Embryonic facial prominence (tissue), 1 donor: Measurements from ENCODE around the gene ACSM3.
"Not testable (repeated sequence)": the region's sequence is repeated elsewhere in the genome, so short reads cannot be mapped to it uniquely, and the experiment has no call there.

Experiments used
- DNase-seq: peaks from one replicate; pipeline ENCODE4 v3.0.0-alpha.2; 2016; ENCODE audit errors: extremely low spot score

Gene ACSM3

DNA sequence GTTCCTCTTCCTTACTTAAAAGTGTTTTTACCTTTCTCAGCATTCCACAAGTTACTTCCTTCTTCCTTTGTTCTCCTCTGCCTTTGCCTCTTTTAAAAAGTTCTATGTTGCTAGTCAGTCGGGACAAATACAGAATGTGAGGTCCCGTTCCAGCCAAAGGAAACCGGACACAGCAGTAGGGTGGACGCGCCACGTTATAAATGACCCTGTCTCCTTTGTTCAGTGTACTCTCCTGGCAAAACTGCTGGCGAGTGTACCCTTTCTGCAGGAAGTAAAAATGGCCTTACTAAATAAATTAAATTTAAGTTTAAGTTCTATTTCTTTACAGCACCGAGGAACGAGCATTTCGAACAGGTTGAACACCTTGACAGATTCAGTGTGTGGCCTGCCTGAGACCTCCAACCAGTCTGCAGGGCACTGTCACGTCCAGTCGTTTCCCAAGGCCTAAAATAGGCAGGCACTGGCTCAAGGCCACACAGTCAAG lies 41.9 kb downstream of the ACSM3 start:
- DNase-seq = not testable (repeated sequence)

- peak; percentile 91 for DNase-seq
Observed at GRCh38 chr16:20806168-20807050, 42.6 kb downstream of the ACSM3 start, which contains the start of the genes ERI2 and REXO5. Gene ERI2, minus strand, starts transcription at chr16:20806472. Its CDS starts 42 bp downstream, at chr16:20806430. Gene REXO5, plus strand, starts transcription at chr16:20806527. Its CDS starts 427 bp downstream, at chr16:20806954.

GRCh38 chr16:20807862-20808261 lies 44.0 kb downstream of the ACSM3 start:
- DNase-seq = no peak

DNA sequence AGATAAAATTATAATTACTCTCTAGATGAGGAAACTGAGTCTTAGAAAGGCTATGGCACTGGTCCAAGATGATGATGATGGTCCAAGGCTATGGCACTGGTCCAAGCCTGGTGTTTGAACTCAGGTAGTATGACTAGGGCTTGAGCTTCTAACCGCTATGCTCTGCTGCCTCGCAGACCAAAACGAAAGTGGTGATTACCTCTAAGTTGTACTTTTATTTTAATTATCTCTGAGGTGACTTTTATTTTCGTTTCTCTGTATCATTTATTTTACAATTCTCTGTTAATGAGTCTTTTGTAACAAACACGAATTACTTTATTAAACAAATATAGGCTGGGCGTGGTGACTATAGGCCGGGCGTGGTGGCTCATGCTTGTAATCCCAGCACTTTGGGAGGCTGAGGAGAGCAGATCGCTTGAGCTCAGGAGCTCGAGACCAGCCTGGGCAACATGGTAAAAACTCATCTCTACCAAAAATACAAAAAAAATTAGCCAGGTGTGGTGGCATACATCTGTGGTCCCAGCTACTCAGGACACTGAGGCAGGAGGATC lies 48.1 kb downstream of the ACSM3 start:
- DNase-seq = no peak

- no peak for DNase-seq
Observed at GRCh38 chr16:20812510-20812909, 48.7 kb downstream of the ACSM3 start.

DNA sequence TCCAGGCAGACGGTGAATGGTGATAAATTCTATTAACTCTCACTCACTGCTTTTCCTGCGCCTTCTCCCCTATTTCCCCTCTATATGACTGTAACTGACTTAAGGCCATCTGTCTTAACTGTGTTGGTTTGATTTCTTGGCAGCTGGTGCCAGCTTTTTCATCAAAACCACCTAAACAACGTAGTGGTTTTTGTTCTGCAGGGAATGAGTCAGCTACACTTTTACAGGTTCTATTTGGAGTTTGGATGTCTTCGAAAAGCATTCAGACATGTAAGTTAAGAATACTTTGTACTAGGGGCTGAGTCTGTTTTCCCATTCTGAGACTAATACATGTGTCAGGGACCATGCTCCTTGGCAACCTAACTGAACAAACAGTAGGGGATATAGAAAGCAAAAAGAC lies 51.0 kb downstream of the ACSM3 start:
- DNase-seq = no peak

GRCh38 chr16:20818929-20819585 lies 55.2 kb downstream of the ACSM3 start:
- DNase-seq = no peak

- DNase-seq = no peak
Observed at GRCh38 chr16:20821682-20822081, 57.9 kb downstream of the ACSM3 start.

DNA sequence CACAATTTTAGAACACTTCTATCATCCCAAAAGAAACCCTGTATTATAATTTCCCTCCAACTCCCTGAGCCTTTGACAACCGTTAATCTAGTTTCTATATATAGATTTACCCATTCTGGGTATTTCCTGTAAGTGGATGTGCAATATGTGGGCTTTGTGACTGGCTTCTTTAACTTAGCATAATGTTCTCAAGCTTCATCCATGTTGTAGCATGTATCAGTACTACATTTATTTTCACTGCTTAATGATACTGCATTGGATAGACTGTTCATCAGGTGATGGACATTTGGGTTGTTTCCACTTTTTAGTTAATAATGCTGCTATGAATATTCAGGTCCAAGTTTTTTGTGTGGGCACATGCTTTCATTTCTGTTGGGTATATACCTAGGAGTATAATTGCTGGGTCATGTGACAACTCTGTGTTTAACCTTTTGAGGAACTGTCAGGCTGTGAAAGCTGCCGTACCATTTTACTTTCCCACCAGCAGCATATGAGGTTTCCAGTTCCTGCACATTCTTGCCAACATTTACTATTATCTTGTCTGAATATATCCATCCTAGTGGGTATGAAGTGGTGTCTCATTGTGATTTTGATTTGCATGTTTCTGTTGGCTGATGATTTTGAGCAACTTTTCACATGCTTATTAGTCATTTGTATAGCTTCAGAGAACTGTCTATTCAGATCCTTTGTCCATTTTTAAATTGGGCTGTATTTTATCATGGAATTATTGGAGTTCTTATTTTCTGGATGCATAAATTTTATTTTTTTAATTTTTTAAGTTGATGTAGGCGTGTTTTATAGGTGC lies 58.9 kb downstream of the ACSM3 start:
- no peak for DNase-seq

DNA sequence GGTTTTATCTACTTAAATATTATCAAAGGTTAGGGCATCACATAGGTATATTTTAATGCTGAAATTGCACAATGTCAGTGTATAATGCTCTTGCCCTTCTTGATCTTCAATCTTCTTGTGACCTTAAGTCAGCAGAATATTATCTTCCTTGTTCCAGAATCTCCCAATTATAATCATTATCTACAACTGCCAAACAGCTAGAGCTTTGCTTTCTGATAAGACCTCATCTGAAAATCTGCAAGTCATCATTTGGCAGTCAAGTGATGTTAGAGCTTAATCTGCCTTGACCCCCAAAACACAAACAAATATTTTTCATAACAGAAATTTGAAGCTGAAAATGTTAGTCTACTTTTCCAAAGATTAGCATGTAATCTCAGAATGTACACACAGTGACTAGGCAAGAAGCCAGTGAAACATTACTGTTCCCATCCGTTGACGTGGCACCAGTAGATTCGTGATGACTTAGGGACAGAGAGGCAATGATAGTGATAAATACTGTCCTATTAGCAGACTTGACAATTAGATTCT lies 62.3 kb downstream of the ACSM3 start:
- no peak for DNase-seq

DNA sequence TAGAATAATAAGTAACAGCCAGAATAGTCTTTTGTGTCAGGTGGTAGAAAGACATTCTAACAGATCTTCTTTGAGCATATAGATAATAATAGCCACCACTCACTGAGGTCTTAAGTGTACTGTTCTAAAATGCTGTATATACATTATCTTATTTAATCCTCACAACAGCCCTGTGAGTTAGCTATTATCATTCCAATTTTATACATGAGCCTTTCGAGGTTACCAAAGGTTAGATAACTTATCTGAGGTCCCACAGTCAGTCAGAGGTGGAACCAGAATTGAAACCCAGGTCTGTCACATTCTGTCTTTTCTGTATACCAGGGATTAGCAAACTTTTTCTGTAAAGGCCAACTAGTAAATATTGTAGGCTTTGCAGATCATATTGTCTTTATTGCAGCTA lies 65.7 kb downstream of the ACSM3 start:
- no peak for DNase-seq

- DNase-seq = no peak
Observed at GRCh38 chr16:20830372-20830771, 66.6 kb downstream of the ACSM3 start.

DNA sequence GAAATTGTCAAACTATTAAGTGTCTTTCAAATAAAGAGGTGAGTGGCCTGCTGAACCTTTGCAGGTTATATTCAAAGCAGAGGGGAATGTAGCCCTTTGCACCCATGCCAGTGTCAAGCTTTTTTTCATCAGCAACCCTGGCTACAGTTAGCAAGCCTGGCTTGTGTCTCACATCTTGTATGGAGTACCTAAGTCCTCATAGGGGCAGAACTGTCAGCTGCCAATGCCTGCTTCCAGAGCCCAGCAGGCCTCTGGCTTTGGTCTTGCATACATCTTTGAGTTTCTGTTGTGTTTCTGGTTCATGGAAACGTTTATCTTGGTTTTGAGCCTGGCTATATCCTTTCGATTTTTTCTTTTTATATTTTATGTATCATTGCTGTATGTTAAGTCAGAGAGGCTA lies 69.3 kb downstream of the ACSM3 start:
- DNase-seq = no peak

DNA sequence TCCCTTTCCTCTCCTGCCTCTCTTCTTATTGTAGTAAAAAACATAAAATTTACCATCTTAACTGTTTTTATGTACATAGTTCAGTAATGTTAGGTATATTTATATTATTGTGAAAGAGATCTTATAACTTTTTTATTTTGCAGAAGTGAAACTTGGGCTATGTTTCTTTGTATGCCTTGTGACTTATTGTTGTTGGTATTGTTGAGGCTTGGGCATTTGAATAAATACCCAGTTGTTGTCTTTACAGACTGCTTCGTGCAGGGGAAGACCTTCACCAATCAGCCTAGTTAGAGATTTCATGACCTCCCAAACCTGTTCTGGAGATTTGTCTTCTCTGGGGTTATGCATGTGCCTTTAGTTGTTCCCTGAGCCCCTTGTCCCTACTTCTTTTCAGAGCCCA lies 74.4 kb downstream of the ACSM3 start:
- no peak for DNase-seq

- no peak for DNase-seq
Observed at GRCh38 chr16:20839504-20839903, 75.7 kb downstream of the ACSM3 start.

GRCh38 chr16:20844054-20844453 lies 80.2 kb downstream of the ACSM3 start:
- no peak for DNase-seq

- DNase-seq = no peak
Observed at GRCh38 chr16:20844588-20844987, 80.8 kb downstream of the ACSM3 start.

DNA sequence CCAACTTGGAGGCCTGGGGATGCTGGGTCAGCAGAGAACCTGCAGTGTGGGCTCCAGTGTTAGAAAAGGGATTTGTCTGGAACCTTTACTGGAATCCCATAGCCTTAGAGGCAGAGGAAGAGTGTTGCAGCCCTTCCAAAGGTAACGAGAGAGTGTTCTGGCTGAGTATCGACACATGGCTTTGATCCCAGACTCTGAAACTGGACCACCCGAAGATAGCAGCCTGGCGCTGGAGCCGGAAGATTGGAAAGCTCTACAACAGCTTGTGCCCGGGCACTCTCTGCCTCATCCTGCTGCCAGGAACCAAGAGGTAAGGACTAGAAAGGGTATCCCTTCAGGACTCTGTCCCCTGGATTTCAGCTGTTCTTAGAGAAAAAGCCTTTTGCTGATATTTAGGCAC lies 82.2 kb downstream of the ACSM3 start:
- no peak for DNase-seq

GRCh38 chr16:20846551-20846950 lies 82.7 kb downstream of the ACSM3 start:
- DNase-seq = no peak
